Stimulated activated effector memory CD8-positive, alpha-beta T cell treated with anti-CD3 and anti-CD28 coated beads, Interleukin-12 subunit alpha, Interleukin-12 subunit beta, amount 100 ng/mL, for 72 hours (primary cell): ENCODE results near the gene TRIL.

Source experiments
- ATAC-seq: fragments of 150-1000 bp; cut with Tn5 transposase; 2 replicates; pipeline ENCODE4 v1.10.0; 2021
- DNase-seq, 2 donors: peaks; one replicate each; pipeline ENCODE4 v3.0.0; 2021 to 2022; ENCODE audit warnings: low spot score in 2 of 2
- H3K27ac Mint-ChIP-seq: one replicate; pipeline ENCODE4 v1.8.0; 2022; ENCODE audit warnings: mild to moderate bottlenecking, mixed read lengths
- H3K36me3 Mint-ChIP-seq: one replicate; pipeline ENCODE4 v1.8.0; 2022; ENCODE audit warnings: mild to moderate bottlenecking, mixed read lengths
- H3K4me1 Mint-ChIP-seq: one replicate; pipeline ENCODE4 v1.8.0; 2022; ENCODE audit warnings: mixed read lengths
- H3K4me3 Mint-ChIP-seq: one replicate; pipeline ENCODE4 v1.8.0; 2022; ENCODE audit warnings: mild to moderate bottlenecking, mixed read lengths
- H3K9me3 Mint-ChIP-seq: one replicate; pipeline ENCODE4 v1.8.0; 2022; ENCODE audit warnings: mixed read lengths

TRIL gene

GRCh38 chr7:28961972-28962371, 3.8 kb upstream of the TRIL start:
- ATAC-seq, result no peak
- H3K4me3 Mint-ChIP-seq, result no peak overlapping the region
- no peaks in the 10 kb centered on the region for H3K36me3 Mint-ChIP-seq
- no peak overlapping the region for H3K27ac Mint-ChIP-seq
- DNase-seq, result no peak
- peaks cover 6% of the 10 kb centered on the region for H3K4me1 Mint-ChIP-seq
- no peaks in the 10 kb centered on the region for H3K9me3 Mint-ChIP-seq

DNA sequence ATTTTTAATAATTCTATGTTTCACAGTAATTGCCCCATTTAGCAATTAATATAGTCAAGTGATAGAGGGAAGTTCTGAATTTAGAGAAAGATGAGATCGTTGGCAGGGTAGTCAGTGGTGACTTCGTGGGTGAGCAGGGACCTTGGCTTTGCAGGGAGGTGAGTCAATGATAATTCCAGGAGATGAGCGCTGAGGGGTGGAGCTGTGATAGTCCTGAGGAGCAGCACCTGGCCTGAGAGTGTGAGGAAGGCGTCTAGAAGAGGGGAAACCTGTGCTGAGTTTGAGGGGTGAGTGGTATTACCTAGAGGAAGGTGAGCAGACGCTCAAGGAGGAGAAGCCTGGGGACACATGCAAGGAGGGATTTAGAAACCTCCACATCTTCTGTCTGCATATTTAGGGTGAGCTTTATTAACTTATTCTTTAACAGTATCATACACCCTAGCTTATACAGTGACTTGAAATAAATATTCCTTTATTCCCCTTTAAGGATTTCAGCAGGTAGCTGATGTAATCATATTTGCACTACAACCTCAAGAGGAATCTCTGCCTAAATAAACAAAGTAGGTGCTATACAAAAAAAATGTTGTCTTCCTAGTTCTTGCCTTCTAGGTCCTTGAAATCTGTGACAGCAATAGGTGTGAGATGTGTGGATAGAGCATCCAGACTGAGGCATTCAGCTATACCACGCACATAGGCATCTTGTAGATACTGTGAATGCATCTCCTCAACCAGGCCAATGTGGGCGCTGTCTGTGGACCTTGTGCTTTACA, 2.1 kb upstream of the TRIL start:
- H3K9me3 Mint-ChIP-seq, result no peaks in the 10 kb centered on the region
- no peak overlapping the region for H3K27ac Mint-ChIP-seq
- H3K4me1 Mint-ChIP-seq, result peaks cover 6% of the 10 kb centered on the region
- DNase-seq (no peak), ATAC-seq (no peak)
- no peak overlapping the region for H3K4me3 Mint-ChIP-seq
- no peaks in the 10 kb centered on the region for H3K36me3 Mint-ChIP-seq

GRCh38 chr7:28958980-28959347, 834 bp upstream of the TRIL start:
- H3K9me3 Mint-ChIP-seq, result no peaks in the 10 kb centered on the region
- no peak overlapping the region for H3K4me3 Mint-ChIP-seq
- no peak overlapping the region for H3K27ac Mint-ChIP-seq
- no peaks in the 10 kb centered on the region for H3K36me3 Mint-ChIP-seq
- peaks cover 6% of the 10 kb centered on the region for H3K4me1 Mint-ChIP-seq
- no peak for ATAC-seq
- no peak for DNase-seq

DNA sequence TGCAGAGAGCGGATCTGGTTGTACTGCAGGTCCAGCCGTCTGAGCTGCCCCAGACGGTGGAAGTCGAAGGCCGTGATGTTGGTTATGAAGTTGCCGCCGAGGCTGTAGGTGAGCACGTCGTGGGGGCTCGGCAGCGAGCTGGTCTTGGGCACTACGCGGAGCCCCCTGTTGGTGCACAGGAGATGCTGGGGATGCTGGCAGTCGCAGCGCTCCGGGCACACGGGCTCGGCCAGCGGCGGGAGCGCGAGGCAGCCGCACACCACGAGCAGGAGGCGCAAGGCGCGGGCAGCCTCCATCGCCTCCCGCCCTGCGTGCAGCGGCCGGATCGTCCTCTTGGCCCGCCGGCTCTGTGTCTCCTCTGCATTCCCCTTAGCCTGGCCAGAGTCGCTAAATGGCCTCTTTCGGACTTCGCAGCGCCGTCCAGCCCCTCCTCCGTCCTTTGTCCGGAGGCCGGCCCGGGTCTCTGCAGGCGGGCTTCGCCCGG, 337 bp downstream of the TRIL start:
- DNase-seq, result peak in 1 of 2 donors; percentile 50
- H3K27ac Mint-ChIP-seq, result no peak overlapping the region
- peak overlapping the region; percentile 45 for H3K4me3 Mint-ChIP-seq

GRCh38 chr7:28957064-28957750, 923 bp downstream of the TRIL start:
- peak overlapping the region; percentile 45 for H3K4me3 Mint-ChIP-seq
- ATAC-seq (peak; percentile 17), DNase-seq (peak in 1 of 2 donors; percentile 67)
- H3K4me1 Mint-ChIP-seq, result peaks cover 6% of the 10 kb centered on the region
- no peaks in the 10 kb centered on the region for H3K36me3 Mint-ChIP-seq
- H3K27ac Mint-ChIP-seq, result no peak overlapping the region
- no peaks in the 10 kb centered on the region for H3K9me3 Mint-ChIP-seq

More for the DNA sequence above, 337 bp downstream of the TRIL start:
- Mint-ChIP-seq H3K36me3 (no peaks in the 10 kb centered on the region), H3K4me1 (peaks cover 6% of the 10 kb centered on the region), H3K9me3 (no peaks in the 10 kb centered on the region)
- no peak for ATAC-seq

DNA sequence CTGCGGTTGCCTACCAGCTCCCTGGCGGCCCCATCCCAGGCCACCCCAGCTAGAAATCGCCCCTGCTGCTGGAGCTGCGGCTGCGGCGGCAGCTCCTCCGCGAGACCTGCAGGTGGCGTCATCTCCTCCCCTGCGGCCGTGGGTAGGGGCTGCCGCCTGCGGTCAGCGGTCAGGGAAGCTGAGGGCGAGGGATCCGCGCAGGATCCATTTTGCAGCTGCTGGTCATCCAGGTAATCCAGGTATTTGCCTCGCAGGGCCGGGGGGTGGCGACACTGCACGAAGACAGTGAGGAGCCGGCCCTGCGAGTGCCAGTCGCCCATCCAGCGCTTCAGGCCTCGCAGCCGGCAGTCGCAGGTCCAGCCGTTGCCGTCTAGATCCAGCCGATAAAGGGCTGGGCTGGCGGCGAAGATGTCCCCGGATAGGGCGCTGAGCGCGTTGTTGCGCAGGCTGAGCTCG, 1.5 kb downstream of the TRIL start:
- Mint-ChIP-seq H3K27ac (no peak overlapping the region), H3K4me3 (peak overlapping the region; percentile 45), H3K36me3 (no peaks in the 10 kb centered on the region), H3K9me3 (no peaks in the 10 kb centered on the region), H3K4me1 (peaks cover 6% of the 10 kb centered on the region)
- DNase-seq (no peak), ATAC-seq (peak; percentile 43)

GRCh38 chr7:28955718-28956607, 2.2 kb downstream of the TRIL start:
- Mint-ChIP-seq H3K4me1 (peaks cover 6% of the 10 kb centered on the region), H3K4me3 (peak overlapping the region; percentile 31), H3K27ac (no peak overlapping the region), H3K9me3 (no peaks in the 10 kb centered on the region), H3K36me3 (no peaks in the 10 kb centered on the region)
- DNase-seq, result peak in 1 of 2 donors; percentile 63
- ATAC-seq, result peak; percentile 27

GRCh38 chr7:28955356-28955717, 2.8 kb downstream of the TRIL start:
- Mint-ChIP-seq H3K4me1 (peaks cover 6% of the 10 kb centered on the region), H3K9me3 (no peaks in the 10 kb centered on the region), H3K27ac (no peak overlapping the region), H3K36me3 (no peaks in the 10 kb centered on the region), H3K4me3 (peak overlapping the region; percentile 31)
- DNase-seq, result no peak
- no peak for ATAC-seq

GRCh38 chr7:28954946-28955345, 3.2 kb downstream of the TRIL start:
- no peak for ATAC-seq
- H3K27ac Mint-ChIP-seq, result no peak overlapping the region
- H3K36me3 Mint-ChIP-seq, result no peaks in the 10 kb centered on the region
- H3K9me3 Mint-ChIP-seq, result no peaks in the 10 kb centered on the region
- DNase-seq, result no peak
- H3K4me3 Mint-ChIP-seq, result peak overlapping the region; percentile 31
- H3K4me1 Mint-ChIP-seq, result peaks cover 6% of the 10 kb centered on the region

DNA sequence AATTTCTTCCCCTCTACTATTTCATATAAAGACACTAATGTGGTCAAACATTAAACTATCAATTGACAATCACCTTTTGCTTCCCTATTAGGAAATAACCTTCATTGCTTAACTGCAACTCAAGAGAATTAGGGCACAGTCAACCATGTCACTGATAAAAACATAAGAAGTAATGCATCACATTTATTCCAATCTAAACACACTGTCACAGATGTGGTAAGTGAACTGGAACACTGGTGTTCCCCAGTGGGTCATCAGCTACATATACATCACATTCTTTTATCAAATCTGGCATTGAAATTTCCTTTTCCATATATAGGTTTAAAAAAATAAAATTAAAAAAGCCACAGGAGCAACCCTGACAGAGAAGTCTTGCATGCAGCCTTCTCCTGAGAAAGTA, 3.7 kb downstream of the TRIL start:
- peaks cover 6% of the 10 kb centered on the region for H3K4me1 Mint-ChIP-seq
- ATAC-seq (no peak), DNase-seq (no peak)
- H3K9me3 Mint-ChIP-seq, result no peaks in the 10 kb centered on the region
- no peak overlapping the region for H3K4me3 Mint-ChIP-seq
- H3K36me3 Mint-ChIP-seq, result no peaks in the 10 kb centered on the region
- no peak overlapping the region for H3K27ac Mint-ChIP-seq

DNA sequence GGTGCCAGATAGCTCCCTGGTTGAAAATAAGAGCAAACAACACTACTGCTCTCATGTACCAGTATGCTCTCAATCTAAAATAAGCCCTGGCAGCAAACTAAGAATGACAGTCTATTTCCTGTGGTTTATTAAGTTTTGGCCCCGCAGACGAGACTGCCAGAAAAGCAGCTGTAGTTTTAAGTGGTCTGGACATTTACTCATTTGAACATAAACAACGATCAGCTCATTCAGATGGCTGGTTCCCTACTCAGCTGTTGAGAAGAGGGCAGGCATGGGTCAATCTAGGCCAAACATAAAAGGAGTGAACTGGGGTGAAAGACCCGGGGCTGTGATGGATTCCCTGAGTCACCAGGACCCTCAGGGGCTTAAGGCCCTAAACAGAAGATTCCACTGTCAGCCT, 4.5 kb downstream of the TRIL start:
- H3K4me3 Mint-ChIP-seq, result no peak overlapping the region

GRCh38 chr7:28942168-28942567, 16.0 kb downstream of the TRIL start:
- Mint-ChIP-seq H3K36me3 (no peaks in the 10 kb centered on the region), H3K4me3 (no peak overlapping the region), H3K9me3 (no peaks in the 10 kb centered on the region), H3K27ac (no peak overlapping the region), H3K4me1 (no peaks in the 10 kb centered on the region)
- ATAC-seq, result no peak
- no peak for DNase-seq

More for the DNA sequence above, 4.5 kb downstream of the TRIL start:
- no peaks in the 10 kb centered on the region for H3K9me3 Mint-ChIP-seq
- ATAC-seq (no peak), DNase-seq (no peak)
- H3K27ac Mint-ChIP-seq, result no peak overlapping the region
- peaks cover 6% of the 10 kb centered on the region for H3K4me1 Mint-ChIP-seq
- H3K36me3 Mint-ChIP-seq, result no peaks in the 10 kb centered on the region

DNA sequence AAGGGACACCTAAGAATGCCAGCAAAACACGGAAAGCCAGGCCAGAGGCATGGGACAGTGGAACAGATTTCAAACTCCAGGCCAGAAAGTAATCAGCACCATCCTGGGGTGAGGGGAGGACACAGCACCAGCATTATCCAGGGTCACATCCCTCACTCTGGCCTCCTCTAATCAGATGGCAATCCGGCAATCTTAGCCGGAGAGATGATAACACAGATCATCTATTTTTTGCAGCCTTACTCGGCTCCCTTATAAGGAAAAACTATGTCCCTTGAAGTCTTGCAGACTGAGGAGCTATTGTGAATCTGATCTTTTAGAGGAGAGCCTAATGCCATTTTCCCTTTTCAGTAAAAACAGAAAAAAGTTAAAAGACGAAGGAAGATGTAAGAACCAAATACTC, 16.5 kb downstream of the TRIL start:
- no peak overlapping the region for H3K4me3 Mint-ChIP-seq
- no peaks in the 10 kb centered on the region for H3K9me3 Mint-ChIP-seq
- no peak for ATAC-seq

DNA sequence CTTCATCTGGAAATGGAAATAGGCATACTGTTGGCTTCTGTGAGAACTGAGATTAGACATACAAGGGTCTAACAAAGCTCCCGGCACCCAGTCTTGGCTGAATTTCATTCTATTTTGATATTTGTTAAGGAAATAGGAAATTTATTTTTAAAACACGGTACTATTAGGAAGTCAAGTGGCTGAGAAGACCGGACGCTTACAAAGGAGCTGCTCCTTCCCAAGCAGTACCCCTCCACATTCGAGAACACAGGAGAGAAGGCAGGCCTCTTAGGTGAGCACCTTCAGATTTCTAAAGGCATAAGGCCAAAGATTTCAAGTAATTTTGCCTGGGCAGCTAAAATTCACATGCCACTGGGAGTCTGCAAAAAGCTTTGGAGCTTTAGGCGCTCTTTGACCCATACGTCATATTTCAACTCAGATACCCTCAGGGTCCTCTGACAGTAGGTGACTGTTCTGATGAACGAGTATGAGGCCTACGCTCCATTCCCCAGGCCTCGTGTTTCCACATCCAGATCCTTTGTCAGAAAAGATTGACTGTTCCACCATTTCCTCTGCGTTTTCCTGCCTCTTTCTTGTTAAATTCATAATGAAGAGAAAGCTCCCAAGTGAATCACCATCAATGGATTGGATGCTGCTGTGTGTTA, 17.3 kb downstream of the TRIL start:
- Mint-ChIP-seq H3K9me3 (no peaks in the 10 kb centered on the region), H3K4me1 (no peaks in the 10 kb centered on the region), H3K27ac (no peak overlapping the region), H3K36me3 (no peaks in the 10 kb centered on the region), H3K4me3 (no peak overlapping the region)
- no peak for ATAC-seq
- no peak for DNase-seq

More for the DNA sequence above, 16.5 kb downstream of the TRIL start:
- Mint-ChIP-seq H3K27ac (no peak overlapping the region), H3K36me3 (no peaks in the 10 kb centered on the region), H3K4me1 (no peaks in the 10 kb centered on the region)
- no peak for DNase-seq
